GM21717 (cell line): ENCODE measurements around the gene TTC34.

Experiments
- ATAC-seq: cut with Tn5 transposase; IDR thresholded peaks from one replicate; pipeline ENCODE4 v1.9.1; 2021; ENCODE audit warnings: mild to moderate bottlenecking, moderate library complexity; ENCODE audit not compliant: unreplicated experiment

Gene TTC34

GRCh38 chr1:2595261-2595811 is 206.2 kb downstream of the TTC34 start:
- ATAC-seq, result no peak

GRCh38 chr1:2594641-2595131 is 206.8 kb downstream of the TTC34 start:
- ATAC-seq, result no peak

GRCh38 chr1:2594001-2594640 is 207.4 kb downstream of the TTC34 start:
- ATAC-seq, result no peak

- ATAC-seq, result no peak
Observed at GRCh38 chr1:2593251-2593878, 208.1 kb downstream of the TTC34 start.

- no peak for ATAC-seq
Observed at GRCh38 chr1:2592672-2593071, 208.8 kb downstream of the TTC34 start.

- ATAC-seq, result no peak
Observed at GRCh38 chr1:2591581-2592261, 209.8 kb downstream of the TTC34 start.

- no peak for ATAC-seq
Observed at GRCh38 chr1:2591233-2591580, 210.3 kb downstream of the TTC34 start.

GRCh38 chr1:2590233-2591141 is 211.0 kb downstream of the TTC34 start:
- no peak for ATAC-seq

GRCh38 chr1:2589431-2590232 is 211.9 kb downstream of the TTC34 start:
- ATAC-seq, result no peak

GRCh38 chr1:2588661-2589430 is 212.6 kb downstream of the TTC34 start:
- no peak for ATAC-seq

GRCh38 chr1:2587860-2588571 is 213.5 kb downstream of the TTC34 start:
- no peak for ATAC-seq

- no peak for ATAC-seq
Observed at GRCh38 chr1:2587071-2587859, 214.2 kb downstream of the TTC34 start.

- ATAC-seq, result peak; percentile 55
Observed at GRCh38 chr1:2586154-2587070, 215.1 kb downstream of the TTC34 start, which contains the start of gene PRXL2B. Gene PRXL2B, plus strand, starts transcription at chr1:2586777. Its CDS starts 109 bp downstream, at chr1:2586886.
